B cell (primary cell): ENCODE results near the gene RIC8B. TPM values are rescaled to one million over a fixed set of nuclear protein-coding genes. Genes with fewer than 3 reads are reported as not detected.

Experiments used
- ATAC-seq: fragments of 200-7000 bp; cut with Tn5 transposase; one replicate; pipeline ENCODE4 v1.10.0; 2021; ENCODE audit warnings: low read depth, mild to moderate bottlenecking, moderate number of reproducible peaks, moderate library complexity
- CTCF ChIA-PET: fragments of 350-600 bp; sonication (Branson Sonifier 250); formaldehyde crosslinking; loops from one replicate; lab custom pipeline; 2021; ENCODE audit warnings: antibody characterized with exemption, inconsistent platforms; lab: Charles Lee
- POLR2A ChIA-PET: fragments of 350-600 bp; sonication (Branson Sonifier 250); formaldehyde crosslinking; loops from one replicate; lab custom pipeline; 2021; ENCODE audit warnings: antibody characterized with exemption; lab: Charles Lee
- DNase-seq: peaks from one replicate; pipeline ENCODE4 v3.0.0; 2013
- H2AFZ ChIP-seq: 2 replicates; pipeline ENCODE4 v1.6.1; 2012; ENCODE audit warnings: mild to moderate bottlenecking, low read depth, low read length; ENCODE audit not compliant: insufficient read depth, poor library complexity, severe bottlenecking
- H3K27ac ChIP-seq, 2 donors: 1 replicate in 1 of 2; 2 replicates in 1 of 2; pipeline ENCODE4 v1.5.1; 2012 to 2013; ENCODE audit warnings: low read length in 2 of 2, mild to moderate bottlenecking in 2 of 2, moderate library complexity in 1 of 2
- H3K27me3 ChIP-seq, 4 experiments: fragments of 200-600 bp in 1 of 4; sonication (generic) in 1 of 4; replicated peaks in 1 of 4; 1 replicate in 2 of 4; 2 replicates in 2 of 4; pipeline versions ENCODE4 v1.6.1 to v1.7.0; 2013 to 2016; ENCODE audit warnings: low read length in 3 of 4, mild to moderate bottlenecking in 2 of 4, mixed read lengths in 1 of 4, moderate library complexity in 1 of 4; ENCODE audit not compliant: insufficient read depth in 4 of 4, control insufficient read depth in 3 of 4; ENCODE audit errors: control extremely low read depth in 1 of 4
- H3K36me3 ChIP-seq, 2 experiments: replicated peaks in 1 of 2; 1 replicate in 1 of 2; 2 replicates in 1 of 2; pipeline versions ENCODE4 v1.6.1 to v1.7.1; 2013; ENCODE audit warnings: low read length in 1 of 2; ENCODE audit not compliant: insufficient read depth in 2 of 2, control insufficient read depth in 1 of 2; ENCODE audit errors: control extremely low read depth in 1 of 2, extremely low read depth in 1 of 2
- H3K4me1 ChIP-seq, 2 donors: fragments of 200-600 bp in 1 of 2; sonication (generic) in 1 of 2; 1 replicate in 1 of 2; 2 replicates in 1 of 2; pipeline versions ENCODE4 v1.5.1 to v1.6.1; 2013 to 2017; ENCODE audit warnings: low read length in 2 of 2; ENCODE audit not compliant: control insufficient read depth in 2 of 2, insufficient read depth in 2 of 2
- H3K4me2 ChIP-seq: replicated peaks from 2 replicates; pipeline ENCODE3; 2012; ENCODE audit warnings: mild to moderate bottlenecking, low read depth, low read length; ENCODE audit not compliant: poor library complexity, severe bottlenecking
- H3K4me3 ChIP-seq, 5 experiments: fragments of 200-600 bp in 1 of 5; sonication (generic) in 1 of 5; 1 replicate in 3 of 5; 2 replicates in 2 of 5; pipeline versions ENCODE4 v1.5.1 to v1.7.0; 2011 to 2016; ENCODE audit warnings: low read length in 4 of 5, mild to moderate bottlenecking in 4 of 5, low read depth in 2 of 5, control low read depth in 1 of 5, moderate library complexity in 1 of 5; ENCODE audit not compliant: insufficient read depth in 1 of 5; ENCODE audit errors: control extremely low read depth in 1 of 5, extremely low read depth in 1 of 5
- H3K79me2 ChIP-seq: fragments of 200-600 bp; sonication (generic); one replicate; pipeline ENCODE4 v1.6.0; 2016; ENCODE audit warnings: low read length; ENCODE audit not compliant: control insufficient read depth, insufficient read depth
- H3K9ac ChIP-seq: fragments of 200-600 bp; sonication (generic); 2 replicates; pipeline ENCODE4 v1.6.1; 2017; ENCODE audit warnings: mild to moderate bottlenecking, low read length, moderate library complexity
- H3K9me3 ChIP-seq, 3 donors: one replicate each; pipeline versions ENCODE4 v1.6.1 to v1.7.1; 2013; ENCODE audit warnings: low read length in 2 of 3; ENCODE audit not compliant: control insufficient read depth in 2 of 3, insufficient read depth in 1 of 3; ENCODE audit errors: control extremely low read depth in 1 of 3
- H4K20me1 ChIP-seq: 2 replicates; pipeline ENCODE4 v1.6.0; 2012; ENCODE audit warnings: mild to moderate bottlenecking, low read length; ENCODE audit not compliant: insufficient read depth, control insufficient read depth, poor library complexity, severe bottlenecking
- H3K27ac Mint-ChIP-seq: one replicate; pipeline ENCODE4 v1.8.0; 2021; ENCODE audit warnings: mixed read lengths
- H3K27me3 Mint-ChIP-seq: one replicate; pipeline ENCODE4 v1.8.0; 2021; ENCODE audit warnings: mixed read lengths
- H3K4me1 Mint-ChIP-seq: one replicate; pipeline ENCODE4 v1.8.0; 2021; ENCODE audit warnings: mixed read lengths
- H3K4me3 Mint-ChIP-seq: one replicate; pipeline ENCODE4 v1.8.0; 2021; ENCODE audit warnings: mixed read lengths
- H3K9me3 Mint-ChIP-seq: one replicate; pipeline ENCODE4 v1.8.0; 2022; ENCODE audit warnings: mixed read lengths; ENCODE audit not compliant: insufficient read depth
- EZH2 ChIP-seq: IDR thresholded peaks from 2 replicates; pipeline ENCODE4 v1.6.1; 2012; ENCODE audit warnings: borderline replicate concordance, low read depth, mild to moderate bottlenecking, moderate library complexity, low read length; ENCODE audit not compliant: insufficient read depth, poor library complexity, severe bottlenecking
- WGBS: methylation state at CpG from one replicate; pipeline ENCODE4 v1.1.5; 2013; ENCODE audit warnings: missing lambda C conversion rate; ENCODE audit not compliant: insufficient coverage; 5-methylcytosine and 5-hydroxymethylcytosine counted together
- intact Hi-C: fragments of 100-400 bp; cut with micrococcal nuclease; formaldehyde crosslinking; loops from one replicate; pipeline ENCODE4 v1.10.0; 2022
- polyA plus RNA-seq: library from polyadenylated mRNA; depleted of rRNA; stranded (reverse); fragments of >200 nt; gene quantifications from 2 replicates; pipeline ENCODE4 v1.2.3, GENCODE V29; 2012
- total RNA-seq, 2 donors: library from RNA; stranded (reverse); fragments of 120-200 nt in 1 of 2; gene quantifications; 1 replicate in 1 of 2; 2 replicates in 1 of 2; pipeline versions ENCODE4 v1.2.3 to v1.2.4, GENCODE V29; 2013 to 2022
- TF ChIP-seq, protein P1 (sequence below): fragments of 200-600 bp; IDR thresholded peaks from one replicate; pipeline ENCODE4 v1.8.0; 2022; ENCODE audit warnings: antibody characterized with exemption, mild to moderate bottlenecking

Gene RIC8B
- total and polyA plus RNA-seq, 2 donors (not counting 1 experiment from before 2014, with no cell fraction given) = 3.0 to 14.8 TPM

DNA sequence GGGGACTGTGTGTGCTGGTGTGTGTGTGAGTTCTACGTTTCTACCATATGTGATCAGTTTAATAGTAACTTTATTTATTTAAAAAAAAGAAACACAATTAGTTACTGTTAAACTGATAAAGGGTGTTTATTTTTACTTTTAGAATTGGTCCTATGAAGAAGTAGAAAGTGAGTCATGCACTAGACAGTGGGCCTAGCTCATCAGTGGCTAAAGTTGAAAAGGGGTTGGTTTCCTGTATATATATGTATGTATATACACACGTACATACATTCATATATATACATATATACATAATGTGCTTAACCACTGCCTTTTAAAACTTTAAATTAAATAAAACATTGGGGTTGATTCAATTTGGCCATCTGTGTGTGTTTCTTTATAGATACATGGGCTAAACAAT, 112.5 kb downstream of the RIC8B start:
- CTCF ChIA-PET = no interaction called here
- POLR2A ChIA-PET = no interaction called here
- Histone ChIP-seq H3K36me3 (peaks cover 0 to 3% of the 10 kb centered on the region in 2 experiments), H3K27me3 (peaks cover 0 to 55% (median 39%) of the 10 kb centered on the region in 4 experiments), H3K27ac (no peak overlapping the region), H3K4me2 (no peak overlapping the region), H3K79me2 (no peaks in the 10 kb centered on the region), H3K4me3 (no peak overlapping the region), H3K9me3 (no peaks in the 10 kb centered on the region), H2AFZ (no peak overlapping the region), H4K20me1 (no peaks in the 10 kb centered on the region), H3K9ac (no peak overlapping the region), H3K4me1 (no peaks in the 10 kb centered on the region)
- TF ChIP-seq, protein P1, sequence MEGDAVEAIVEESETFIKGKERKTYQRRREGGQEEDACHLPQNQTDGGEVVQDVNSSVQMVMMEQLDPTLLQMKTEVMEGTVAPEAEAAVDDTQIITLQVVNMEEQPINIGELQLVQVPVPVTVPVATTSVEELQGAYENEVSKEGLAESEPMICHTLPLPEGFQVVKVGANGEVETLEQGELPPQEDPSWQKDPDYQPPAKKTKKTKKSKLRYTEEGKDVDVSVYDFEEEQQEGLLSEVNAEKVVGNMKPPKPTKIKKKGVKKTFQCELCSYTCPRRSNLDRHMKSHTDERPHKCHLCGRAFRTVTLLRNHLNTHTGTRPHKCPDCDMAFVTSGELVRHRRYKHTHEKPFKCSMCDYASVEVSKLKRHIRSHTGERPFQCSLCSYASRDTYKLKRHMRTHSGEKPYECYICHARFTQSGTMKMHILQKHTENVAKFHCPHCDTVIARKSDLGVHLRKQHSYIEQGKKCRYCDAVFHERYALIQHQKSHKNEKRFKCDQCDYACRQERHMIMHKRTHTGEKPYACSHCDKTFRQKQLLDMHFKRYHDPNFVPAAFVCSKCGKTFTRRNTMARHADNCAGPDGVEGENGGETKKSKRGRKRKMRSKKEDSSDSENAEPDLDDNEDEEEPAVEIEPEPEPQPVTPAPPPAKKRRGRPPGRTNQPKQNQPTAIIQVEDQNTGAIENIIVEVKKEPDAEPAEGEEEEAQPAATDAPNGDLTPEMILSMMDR = no peak
- TF ChIP-seq EZH2 = no peak
- H3K27ac Mint-ChIP-seq = no peak overlapping the region
- H3K27me3 Mint-ChIP-seq = peaks cover 57% of the 10 kb centered on the region
- no CpG with 5 or more reads among the region's 2 CpGs for WGBS
- DNase-seq = no peak
- intact Hi-C loops = no loop called here
- no peak for ATAC-seq
- H3K9me3 Mint-ChIP-seq = no peaks in the 10 kb centered on the region
- no peak overlapping the region for H3K4me3 Mint-ChIP-seq
- H3K4me1 Mint-ChIP-seq = no peaks in the 10 kb centered on the region

DNA sequence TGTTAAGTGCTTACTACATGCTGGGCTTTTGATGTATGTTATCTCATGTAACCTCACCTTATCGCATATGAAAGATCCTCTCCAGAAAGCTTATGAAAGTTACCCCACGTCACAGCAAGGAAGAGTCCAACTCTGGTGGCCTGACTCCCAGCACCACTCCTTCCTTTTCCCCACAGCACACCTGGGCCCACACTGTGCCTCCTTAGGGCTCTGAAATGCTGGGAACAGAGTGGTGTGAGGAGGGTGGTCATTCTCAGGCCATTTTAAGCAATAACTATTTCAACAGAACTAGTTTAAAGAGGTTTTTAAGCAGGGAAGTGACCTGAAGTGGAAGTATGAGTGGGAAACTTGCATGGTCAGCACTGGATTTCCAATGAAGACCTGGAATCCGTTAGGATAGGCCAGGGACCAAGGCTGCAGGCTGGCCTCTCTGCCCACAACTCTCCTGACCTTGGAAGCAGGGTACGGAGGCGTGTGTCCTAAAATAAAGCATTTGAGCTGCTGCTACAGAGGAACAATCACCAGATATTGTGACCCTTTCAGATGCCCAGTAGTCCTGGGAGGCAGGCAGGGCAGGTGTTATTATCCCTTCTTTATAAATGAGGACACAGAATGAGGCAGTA, 114.0 kb downstream of the RIC8B start:
- no peaks in the 10 kb centered on the region for H3K4me1 Mint-ChIP-seq
- H3K79me2 ChIP-seq = no peaks in the 10 kb centered on the region
- CTCF ChIA-PET = no interaction called here

More for the DNA sequence above, 114.0 kb downstream of the RIC8B start:
- no peak overlapping the region for H3K27ac Mint-ChIP-seq
- H3K4me3 Mint-ChIP-seq = no peak overlapping the region
- intact Hi-C loops = no loop called here
- no peak for ATAC-seq
- 96% methylated on average over 5 of the region's 5 CpGs for WGBS
- no peak overlapping the region for H3K27ac ChIP-seq
- TF ChIP-seq EZH2 = no peak
- TF ChIP-seq, protein P1 = no peak
- no peaks in the 10 kb centered on the region for H3K9me3 Mint-ChIP-seq
- POLR2A ChIA-PET = no interaction called here
- no peaks in the 10 kb centered on the region for H3K9me3 ChIP-seq
- no peak overlapping the region for H2AFZ ChIP-seq
- peaks cover 0 to 62% (median 50%) of the 10 kb centered on the region in 4 experiments for H3K27me3 ChIP-seq
- H3K4me1 ChIP-seq = no peaks in the 10 kb centered on the region
- H3K27me3 Mint-ChIP-seq = peaks cover 66% of the 10 kb centered on the region
- no peak overlapping the region for H3K4me2 ChIP-seq
- peaks cover 0 to 3% of the 10 kb centered on the region in 2 experiments for H3K36me3 ChIP-seq
- DNase-seq = no peak
- no peaks in the 10 kb centered on the region for H4K20me1 ChIP-seq
- H3K9ac ChIP-seq = no peak overlapping the region
- no peak overlapping the region for H3K4me3 ChIP-seq
